GM19463 (cell line): ENCODE results near the gene FAM111B.
A peak's percentile ranks its signal among the peaks of the same experiment; 100 is the strongest.
"Not testable (repeated sequence)": the region's sequence is repeated elsewhere in the genome, so short reads cannot be mapped to it uniquely, and the experiment has no call there.

Experiments used
- ATAC-seq: cut with Tn5 transposase; IDR thresholded peaks from one replicate; pipeline ENCODE4 v1.9.1; 2021; ENCODE audit warnings: mild to moderate bottlenecking, moderate library complexity; ENCODE audit not compliant: unreplicated experiment

The FAM111B gene

GRCh38 chr11:59106363-59107336 is at the start of gene FAM111B:
FAM111B (plus strand) TSS chr11:59107237; CDS start chr11:59109626, 2,389 bp downstream.
- ATAC-seq = peak; percentile 63

- ATAC-seq = peak; percentile 87
These were observed 48.7 kb upstream of the FAM111B start for GRCh38 chr11:59058120-59059033.

GRCh38 chr11:59060096-59060495 is 46.9 kb upstream of the FAM111B start:
- not testable (repeated sequence) for ATAC-seq

- no peak for ATAC-seq
These were observed 44.2 kb upstream of the FAM111B start for GRCh38 chr11:59062602-59063529.

- ATAC-seq = peak; percentile 65
These were observed 42.9 kb upstream of the FAM111B start for GRCh38 chr11:59063996-59064727.

GRCh38 chr11:59069087-59069486 is 38.0 kb upstream of the FAM111B start:
- no peak for ATAC-seq

- peak; percentile 93 for ATAC-seq
These were observed 30.0 kb upstream of the FAM111B start for GRCh38 chr11:59076876-59077571.

GRCh38 chr11:59078435-59078834 is 28.6 kb upstream of the FAM111B start:
- no peak for ATAC-seq

GRCh38 chr11:59079086-59079485 is 28.0 kb upstream of the FAM111B start:
- no peak for ATAC-seq

GRCh38 chr11:59080421-59080820 is 26.6 kb upstream of the FAM111B start:
- not testable (repeated sequence) for ATAC-seq

GRCh38 chr11:59081430-59082020 is 25.5 kb upstream of the FAM111B start:
- ATAC-seq = not testable (repeated sequence)

- not testable (repeated sequence) for ATAC-seq
These were observed 21.0 kb upstream of the FAM111B start, which contains the start of gene GLYATL1B for GRCh38 chr11:59086007-59086406. GLYATL1B (plus strand) TSS chr11:59086307; CDS start chr11:59086307, 0 bp downstream.

- no peak for ATAC-seq
These were observed 18.9 kb upstream of the FAM111B start for GRCh38 chr11:59088162-59088561.

- ATAC-seq = not testable (repeated sequence)
These were observed 13.5 kb upstream of the FAM111B start for GRCh38 chr11:59093576-59093975.

- peak; percentile 75 for ATAC-seq
These were observed 11.8 kb upstream of the FAM111B start for GRCh38 chr11:59095225-59095624.

- ATAC-seq = not testable (repeated sequence)
These were observed 11.0 kb upstream of the FAM111B start for GRCh38 chr11:59095972-59096575.

- peak; percentile 34 for ATAC-seq
These were observed 9.8 kb upstream of the FAM111B start for GRCh38 chr11:59097113-59097708.

- ATAC-seq = not testable (repeated sequence)
These were observed 9.1 kb upstream of the FAM111B start for GRCh38 chr11:59097938-59098337.
